ENCODE measurements around the gene NPY4R2. TPM values are rescaled to one million over a fixed set of nuclear protein-coding genes. Genes with fewer than 3 reads are reported as not detected.
"Not testable (repeated sequence)": the region's sequence is repeated elsewhere in the genome, so short reads cannot be mapped to it uniquely, and the experiment has no call there.

Gene NPY4R2
- not detected for total RNA-seq

DNA sequence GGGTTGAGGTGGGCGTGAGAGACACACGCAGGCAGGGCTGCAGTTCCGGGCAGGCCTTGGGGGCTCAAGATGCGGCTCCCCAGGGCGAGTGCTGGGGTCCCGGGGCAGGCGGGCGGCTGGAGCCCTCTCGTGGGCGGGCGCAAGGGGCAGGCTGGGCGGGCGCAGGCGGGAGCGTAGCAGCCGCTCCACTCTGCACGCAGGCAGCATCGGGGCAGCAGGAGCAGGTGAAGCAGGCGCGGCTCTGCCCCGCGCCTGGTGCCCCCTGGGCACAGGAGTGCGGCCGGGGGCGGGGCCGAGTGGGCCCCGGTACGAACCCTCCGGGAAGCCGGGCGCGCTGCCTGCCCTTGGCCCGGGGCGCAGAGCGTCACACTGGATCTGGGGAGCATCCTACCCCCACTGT lies at the start of gene NPY4R2:
TSS of gene NPY4R2 (plus strand) at position 188 of the 400 bp plus-strand sequence. CDS start 3,326 bp downstream, outside the sequence.
- H3K4me3 ChIP-seq; DNase-seq; H3K9me3 ChIP-seq; H3K27me3 ChIP-seq; H3K4me1 ChIP-seq; H3K27ac ChIP-seq; intact Hi-C loops (cut with DNase I; ENCODE audit: low total_unique reads); H3K36me3 ChIP-seq: not testable (repeated sequence)

DNA sequence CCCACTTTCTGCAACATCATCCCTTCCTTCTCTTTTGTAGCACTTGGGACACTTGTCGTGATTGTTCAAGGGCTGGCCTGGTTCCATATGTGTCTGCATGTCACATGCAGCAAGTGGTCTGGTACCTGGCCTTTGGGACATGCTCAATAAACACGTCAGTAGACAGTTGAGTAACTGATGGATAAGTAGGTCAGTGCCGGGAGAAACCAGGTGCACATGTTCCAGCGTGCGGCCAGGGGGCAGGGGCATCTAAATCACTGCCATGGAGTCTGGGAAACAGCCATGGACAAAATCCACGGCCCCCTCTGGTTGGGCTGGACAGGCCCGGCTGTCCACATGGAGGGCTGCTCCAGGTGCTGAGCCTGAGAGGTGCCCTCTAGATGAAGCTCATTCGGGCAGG lies 47.6 kb upstream of the NPY4R2 start:
- H3K4me3 ChIP-seq; H3K36me3 ChIP-seq; H3K27me3 ChIP-seq; H3K27ac ChIP-seq; H3K4me1 ChIP-seq; DNase-seq; H3K9me3 ChIP-seq; intact Hi-C loops (cut with DNase I; ENCODE audit: low total_unique reads): not testable (repeated sequence)

- H3K27ac ChIP-seq; H3K36me3 ChIP-seq; H3K4me3 ChIP-seq; H3K27me3 ChIP-seq; DNase-seq; H3K4me1 ChIP-seq; intact Hi-C loops (cut with DNase I; ENCODE audit: low total_unique reads); H3K9me3 ChIP-seq: not testable (repeated sequence)
Observed at GRCh38 chr10:47871485-47872180, 46.8 kb upstream of the NPY4R2 start.

DNA sequence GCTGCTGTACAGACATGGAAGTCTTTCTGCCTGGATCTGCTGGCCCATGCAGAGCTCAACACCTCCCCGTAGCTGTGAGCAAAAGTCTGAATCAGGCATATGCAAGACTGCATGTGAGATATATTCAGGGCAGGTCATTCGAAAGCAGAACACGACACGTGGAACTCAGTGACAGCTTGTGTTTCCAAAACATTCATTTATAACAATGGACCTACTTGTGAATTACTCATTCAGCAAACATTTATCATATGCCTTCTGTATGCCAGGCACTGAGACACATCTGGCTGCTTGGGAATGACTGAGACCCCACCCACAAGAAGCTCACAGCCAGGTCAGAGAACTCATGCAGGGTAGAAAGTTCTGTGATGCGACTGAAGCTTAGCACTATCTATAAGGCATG lies 46.2 kb upstream of the NPY4R2 start:
- H3K9me3 ChIP-seq; H3K27me3 ChIP-seq; H3K27ac ChIP-seq; DNase-seq; intact Hi-C loops (cut with DNase I; ENCODE audit: low total_unique reads); H3K4me1 ChIP-seq; H3K4me3 ChIP-seq; H3K36me3 ChIP-seq: not testable (repeated sequence)

DNA sequence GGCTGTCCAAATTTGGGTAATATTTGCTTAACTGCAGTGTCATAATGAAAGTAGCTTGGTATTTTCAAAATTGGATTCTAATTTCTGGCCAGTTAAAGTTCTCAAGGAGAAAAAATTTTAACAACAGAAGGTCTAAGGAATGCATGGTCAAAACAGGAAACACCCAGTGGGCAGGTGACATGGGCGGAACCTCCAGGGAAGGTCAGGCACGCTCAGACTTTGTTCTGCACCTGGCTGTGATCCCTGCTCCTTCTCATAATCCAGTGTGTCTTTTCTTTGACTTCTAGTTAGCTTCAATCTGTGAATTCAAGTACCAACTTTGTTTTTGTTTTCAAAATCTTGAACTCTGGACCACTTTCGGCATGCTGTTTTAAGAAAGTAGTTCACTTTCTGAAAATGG lies 34.2 kb upstream of the NPY4R2 start:
- intact Hi-C loops (cut with DNase I; ENCODE audit: low total_unique reads); H3K9me3 ChIP-seq; H3K36me3 ChIP-seq; H3K27ac ChIP-seq; H3K4me1 ChIP-seq; DNase-seq; H3K4me3 ChIP-seq; H3K27me3 ChIP-seq: not testable (repeated sequence)

DNA sequence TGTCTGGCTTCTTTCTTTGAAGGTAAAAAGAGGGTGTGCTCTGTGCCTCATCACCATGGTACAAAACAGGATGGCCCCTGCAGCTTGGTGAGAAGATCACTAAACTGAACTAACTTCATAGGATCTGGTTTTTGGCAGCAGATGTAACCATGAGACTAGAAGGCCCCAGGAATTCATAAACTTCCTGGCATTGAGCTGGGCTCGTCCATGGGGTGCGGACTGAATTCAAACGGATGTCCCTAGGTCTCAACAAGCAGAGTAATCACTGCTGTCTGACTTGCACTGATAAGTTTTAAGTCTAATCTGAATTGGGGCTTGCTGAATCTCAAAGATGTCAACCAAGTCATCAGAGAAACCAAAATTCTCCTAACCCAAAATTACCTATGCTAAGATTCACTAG lies 33.5 kb upstream of the NPY4R2 start:
- H3K9me3 ChIP-seq; intact Hi-C loops (cut with DNase I; ENCODE audit: low total_unique reads); H3K4me1 ChIP-seq; DNase-seq; H3K27me3 ChIP-seq; H3K36me3 ChIP-seq; H3K27ac ChIP-seq; H3K4me3 ChIP-seq: not testable (repeated sequence)

DNA sequence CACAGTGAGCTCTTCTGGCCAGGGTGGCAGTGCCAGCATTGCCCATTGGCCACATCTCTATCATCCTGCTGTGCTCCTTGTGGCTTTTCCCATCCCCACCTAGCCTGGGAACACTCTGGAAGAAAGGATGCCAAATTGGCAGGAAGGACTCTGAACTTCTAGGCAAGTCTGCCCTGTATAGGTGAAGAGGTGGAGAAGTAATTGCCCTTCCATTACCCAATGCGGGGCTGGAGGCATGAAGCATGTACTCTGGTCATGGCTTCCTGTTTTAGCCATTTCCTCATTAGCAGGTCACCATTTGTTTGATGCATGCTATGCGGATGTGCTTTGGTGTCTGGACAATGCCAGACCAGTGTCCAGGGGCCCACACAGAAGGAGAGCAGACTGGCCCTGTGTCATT lies 32.1 kb upstream of the NPY4R2 start:
- DNase-seq; H3K27ac ChIP-seq; intact Hi-C loops (cut with DNase I; ENCODE audit: low total_unique reads); H3K4me1 ChIP-seq; H3K9me3 ChIP-seq; H3K27me3 ChIP-seq; H3K4me3 ChIP-seq; H3K36me3 ChIP-seq: not testable (repeated sequence)

DNA sequence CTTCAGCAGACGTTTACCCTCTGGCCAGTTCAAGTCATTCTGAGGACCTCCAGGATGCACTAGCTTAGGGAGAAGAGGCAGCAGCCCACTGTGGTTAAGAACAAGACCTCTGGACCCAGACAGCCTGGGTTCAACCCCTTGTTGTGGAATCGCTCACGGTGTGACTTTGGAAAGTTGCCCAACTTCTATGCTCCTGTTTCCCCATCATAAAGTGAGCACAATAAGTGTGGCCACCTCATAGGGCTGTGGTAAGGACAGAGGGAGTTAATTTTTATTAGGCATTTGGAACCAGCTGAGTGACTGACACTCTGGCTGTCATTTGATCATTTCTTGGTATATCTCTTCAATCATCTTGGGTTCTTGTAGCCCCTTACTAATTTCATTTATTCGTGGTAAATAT lies 31.6 kb upstream of the NPY4R2 start:
- H3K36me3 ChIP-seq; H3K4me3 ChIP-seq; H3K9me3 ChIP-seq; H3K4me1 ChIP-seq; H3K27me3 ChIP-seq; DNase-seq; H3K27ac ChIP-seq; intact Hi-C loops (cut with DNase I; ENCODE audit: low total_unique reads): not testable (repeated sequence)

DNA sequence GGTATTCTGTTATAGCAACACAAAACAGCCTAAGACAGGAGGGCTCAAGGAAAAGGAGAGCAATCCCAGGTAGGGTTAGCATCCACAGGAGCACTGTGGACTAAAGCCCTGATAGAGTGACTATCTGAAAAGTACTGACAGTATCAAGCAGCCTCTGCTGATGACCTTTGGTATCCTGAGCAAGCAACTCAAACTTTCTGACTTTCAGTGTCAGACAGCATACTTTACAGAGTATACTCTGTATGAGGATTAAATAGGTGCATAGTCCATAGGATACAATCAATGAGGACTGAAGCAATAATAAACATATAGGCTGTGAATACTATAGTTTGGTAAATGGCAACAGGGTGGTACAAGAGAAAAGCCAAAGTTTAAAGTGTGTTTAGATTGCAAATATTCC lies 27.7 kb upstream of the NPY4R2 start:
- H3K4me1 ChIP-seq; H3K4me3 ChIP-seq; DNase-seq; intact Hi-C loops (cut with DNase I; ENCODE audit: low total_unique reads); H3K9me3 ChIP-seq; H3K36me3 ChIP-seq; H3K27ac ChIP-seq; H3K27me3 ChIP-seq: not testable (repeated sequence)

DNA sequence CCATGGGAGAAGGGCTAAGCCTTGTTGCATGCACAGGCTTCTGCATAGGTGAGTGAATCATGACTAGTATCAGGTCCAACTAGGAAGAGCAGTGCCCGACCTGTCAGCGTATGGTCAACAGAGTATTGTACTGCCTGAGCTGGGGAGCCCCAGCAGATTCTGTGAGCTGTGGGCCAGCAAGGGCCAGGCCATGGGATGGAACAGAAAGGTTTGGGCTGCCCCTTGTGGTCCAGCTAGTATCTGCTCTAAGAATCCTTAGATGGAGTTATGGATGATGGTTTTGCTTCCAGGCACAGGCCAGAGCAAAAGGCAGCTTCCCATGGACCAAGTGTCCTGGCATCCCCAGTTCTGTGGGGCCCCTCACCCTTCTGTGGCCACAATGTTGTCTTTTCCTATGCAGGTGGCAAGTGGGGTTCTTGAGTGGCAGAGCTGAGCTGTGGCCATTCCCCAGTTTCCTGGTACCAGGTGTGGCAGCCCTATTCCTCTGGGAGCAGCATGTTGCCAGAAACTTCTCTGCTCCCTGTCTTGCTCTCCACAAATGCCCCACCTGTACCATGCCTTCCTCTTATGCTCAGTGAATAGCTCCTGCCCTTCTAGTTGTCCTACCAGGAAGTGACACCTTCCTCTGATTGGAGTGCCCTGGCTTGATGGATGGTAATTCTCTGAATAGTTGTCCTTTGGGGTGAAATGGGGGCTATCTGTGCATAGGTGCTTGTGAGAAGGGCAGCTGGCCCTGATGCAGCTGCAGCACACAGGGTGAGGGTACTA lies 25.8 kb upstream of the NPY4R2 start:
- H3K36me3 ChIP-seq; H3K27ac ChIP-seq; DNase-seq; intact Hi-C loops (cut with DNase I; ENCODE audit: low total_unique reads); H3K9me3 ChIP-seq; H3K4me1 ChIP-seq; H3K4me3 ChIP-seq; H3K27me3 ChIP-seq: not testable (repeated sequence)

DNA sequence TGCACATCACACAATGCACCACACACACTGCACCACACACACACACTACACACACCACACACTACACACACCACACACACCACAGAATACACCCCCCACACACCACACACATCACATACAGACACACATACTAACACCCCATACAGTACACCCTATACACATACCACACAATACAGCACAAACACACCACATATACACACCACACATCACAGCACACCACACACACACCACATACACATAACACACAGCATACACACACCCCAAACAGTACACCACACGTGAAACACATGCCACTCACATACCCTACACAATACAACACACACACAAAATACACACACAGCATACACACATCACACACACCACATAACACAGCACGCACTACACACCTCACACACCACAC lies 23.9 kb upstream of the NPY4R2 start:
- intact Hi-C loops (cut with DNase I; ENCODE audit: low total_unique reads); DNase-seq; H3K4me1 ChIP-seq; H3K36me3 ChIP-seq; H3K9me3 ChIP-seq; H3K27me3 ChIP-seq; H3K27ac ChIP-seq; H3K4me3 ChIP-seq: not testable (repeated sequence)

GRCh38 chr10:47897813-47898212 lies 20.6 kb upstream of the NPY4R2 start:
- intact Hi-C loops (cut with DNase I; ENCODE audit: low total_unique reads); H3K27me3 ChIP-seq; H3K9me3 ChIP-seq; H3K27ac ChIP-seq; H3K36me3 ChIP-seq; H3K4me1 ChIP-seq; DNase-seq; H3K4me3 ChIP-seq: not testable (repeated sequence)

DNA sequence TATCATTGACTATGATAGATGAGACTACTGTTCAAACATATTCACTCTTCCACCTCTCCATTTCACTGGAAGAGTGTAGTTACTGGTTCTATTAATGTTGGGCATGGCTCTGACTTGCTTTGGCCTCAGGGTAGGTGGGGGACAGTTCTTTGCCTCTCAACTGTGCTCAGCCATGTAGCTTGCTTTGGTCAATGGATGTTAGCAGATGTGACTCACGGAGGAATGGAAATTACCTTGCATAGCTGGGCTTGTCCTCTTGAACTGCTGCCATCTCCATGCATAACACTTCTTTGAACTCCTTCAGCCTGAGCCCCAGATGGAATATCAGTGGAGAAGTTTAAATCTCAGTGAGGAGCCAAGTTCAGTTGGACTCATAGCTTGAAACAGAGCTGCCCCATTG lies 9.1 kb upstream of the NPY4R2 start:
- H3K27ac ChIP-seq; DNase-seq; H3K4me3 ChIP-seq; H3K36me3 ChIP-seq; H3K27me3 ChIP-seq; H3K9me3 ChIP-seq; H3K4me1 ChIP-seq; intact Hi-C loops (cut with DNase I; ENCODE audit: low total_unique reads): not testable (repeated sequence)

GRCh38 chr10:47910486-47910885 lies 8.0 kb upstream of the NPY4R2 start:
- H3K4me3 ChIP-seq; H3K36me3 ChIP-seq; H3K27ac ChIP-seq; H3K9me3 ChIP-seq; H3K27me3 ChIP-seq; DNase-seq; H3K4me1 ChIP-seq; intact Hi-C loops (cut with DNase I; ENCODE audit: low total_unique reads): not testable (repeated sequence)
